Measurements from ENCODE around the gene HACE1.
"Not testable (repeated sequence)": the region's sequence is repeated elsewhere in the genome, so short reads cannot be mapped to it uniquely, and the experiment has no call there.

The HACE1 gene

GRCh38 chr6:104829183-104829958 is 30.3 kb downstream of the HACE1 start:
- DNase-seq: no peak

DNA sequence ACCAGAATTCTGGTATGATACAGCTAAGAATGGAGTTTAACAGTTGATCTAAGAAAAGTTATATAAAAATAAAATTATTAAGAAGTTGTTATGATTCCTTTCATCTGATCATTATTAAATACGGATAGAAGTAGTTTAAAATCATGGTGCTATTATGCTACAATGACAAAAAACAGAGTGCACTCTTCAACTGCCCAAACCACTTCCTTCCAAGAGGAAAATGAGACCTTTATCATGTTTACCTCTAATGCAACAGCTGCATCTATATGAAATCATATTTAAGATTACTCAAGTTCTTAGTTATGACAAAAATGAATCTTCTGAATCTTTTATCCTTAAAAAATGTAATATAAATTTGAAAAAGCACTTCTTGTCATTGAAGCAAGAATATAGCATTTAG is 31.2 kb downstream of the HACE1 start:
- no peak for DNase-seq

- not testable (repeated sequence) for DNase-seq
Measured at GRCh38 chr6:104820820-104821219, 38.9 kb downstream of the HACE1 start.

GRCh38 chr6:104816125-104816524 is 43.6 kb downstream of the HACE1 start:
- DNase-seq: no peak

DNA sequence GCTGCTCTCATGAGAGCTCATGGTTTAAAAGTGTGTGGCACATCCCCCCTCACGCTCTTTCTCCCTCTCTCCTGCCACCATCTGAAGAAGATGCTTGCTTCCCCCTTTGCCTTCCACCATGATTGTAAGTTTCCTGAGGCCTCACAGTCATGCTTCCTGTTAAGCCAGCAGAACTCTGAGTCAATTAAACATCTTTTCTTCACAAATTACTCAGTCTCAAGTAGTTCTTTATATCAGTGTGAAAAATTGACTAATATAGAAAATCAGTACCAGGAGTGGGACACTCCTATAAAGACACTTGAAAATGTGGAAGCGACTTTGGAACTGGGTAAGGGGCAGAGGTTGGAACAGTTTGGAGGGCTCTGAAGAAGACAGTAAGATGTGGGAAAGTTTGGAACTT is 45.0 kb downstream of the HACE1 start:
- DNase-seq: no peak

DNA sequence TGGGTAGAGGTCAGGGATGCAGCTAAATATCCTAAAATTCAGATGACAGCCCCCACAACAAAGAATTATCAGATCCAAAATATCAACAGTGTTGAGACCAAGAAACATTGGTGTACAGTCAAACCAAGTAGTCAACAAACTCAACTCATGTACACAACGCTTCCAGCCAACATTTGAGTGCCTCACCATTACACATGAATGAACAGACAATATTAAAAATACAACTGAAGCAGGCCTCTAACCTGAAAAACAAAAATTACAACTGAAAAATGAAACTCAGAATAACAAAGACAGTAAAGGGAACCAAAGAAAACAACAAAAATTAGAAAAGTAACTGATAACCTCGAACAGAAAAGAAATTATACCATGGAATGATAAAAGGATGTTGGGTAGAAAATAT is 46.2 kb downstream of the HACE1 start:
- DNase-seq: no peak

GRCh38 chr6:104809116-104809515 is 50.6 kb downstream of the HACE1 start:
- no peak for DNase-seq

DNA sequence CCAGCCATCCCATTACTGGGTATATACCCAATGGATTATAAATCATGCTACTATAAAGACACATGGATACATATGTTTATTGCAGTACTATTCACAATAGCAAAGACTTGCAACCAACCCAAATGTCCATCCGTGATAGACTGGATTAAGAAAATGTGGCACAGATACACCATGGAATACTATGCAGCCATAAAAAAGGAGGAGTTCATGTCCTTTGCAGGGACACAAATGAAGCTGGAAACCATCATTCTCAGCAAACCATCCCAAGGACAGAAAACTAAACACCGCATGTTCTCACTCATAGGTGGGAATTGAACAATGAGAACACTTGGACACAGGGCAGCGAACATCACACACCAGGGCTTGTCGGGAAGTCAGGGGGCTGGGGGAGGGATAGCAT is 54.4 kb downstream of the HACE1 start:
- DNase-seq: not testable (repeated sequence)

DNA sequence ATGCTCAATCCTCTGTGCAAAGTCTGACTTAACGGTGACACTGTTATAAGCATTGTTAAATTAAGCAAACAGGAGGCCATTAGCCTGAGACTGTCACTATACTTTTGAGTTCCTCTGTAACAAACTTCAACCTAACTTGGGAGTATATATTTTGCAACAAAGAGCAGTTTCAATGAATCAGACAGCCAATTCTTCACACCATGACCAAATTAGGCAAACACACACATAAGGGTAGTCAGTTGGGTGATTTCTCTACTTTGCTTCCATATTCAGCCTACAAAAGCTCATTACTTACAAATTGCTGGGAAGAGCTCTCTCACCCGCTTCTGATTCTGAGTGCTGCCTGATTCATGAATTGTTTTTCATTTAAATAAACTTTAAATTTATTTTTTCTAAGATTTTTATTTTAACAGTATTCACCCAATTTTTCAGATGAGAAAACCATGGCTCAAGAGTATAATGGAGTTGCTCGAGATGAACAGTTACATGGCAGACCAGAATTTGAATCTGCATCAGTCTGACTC is 60.5 kb downstream of the HACE1 start:
- no peak for DNase-seq

GRCh38 chr6:104796031-104796785 is 63.5 kb downstream of the HACE1 start:
- DNase-seq: no peak

DNA sequence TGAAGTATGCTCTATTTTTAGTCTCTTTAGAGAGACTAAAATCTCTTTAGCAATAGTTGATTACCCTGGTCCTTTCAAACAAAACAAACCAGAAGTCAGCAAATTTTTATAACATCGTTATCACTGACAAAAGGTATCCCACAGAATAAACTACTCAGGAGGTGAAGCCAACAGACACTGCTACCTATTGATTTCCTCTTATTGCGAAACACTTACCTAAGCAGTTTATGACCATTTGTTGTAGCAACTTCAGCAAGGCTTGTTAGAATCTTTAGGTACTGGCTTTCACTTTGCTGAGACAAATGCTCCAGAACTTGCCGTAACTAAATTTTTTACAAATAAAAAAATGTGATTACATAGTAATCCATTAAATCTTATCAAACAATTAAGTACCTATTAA is 64.4 kb downstream of the HACE1 start:
- no peak for DNase-seq

DNA sequence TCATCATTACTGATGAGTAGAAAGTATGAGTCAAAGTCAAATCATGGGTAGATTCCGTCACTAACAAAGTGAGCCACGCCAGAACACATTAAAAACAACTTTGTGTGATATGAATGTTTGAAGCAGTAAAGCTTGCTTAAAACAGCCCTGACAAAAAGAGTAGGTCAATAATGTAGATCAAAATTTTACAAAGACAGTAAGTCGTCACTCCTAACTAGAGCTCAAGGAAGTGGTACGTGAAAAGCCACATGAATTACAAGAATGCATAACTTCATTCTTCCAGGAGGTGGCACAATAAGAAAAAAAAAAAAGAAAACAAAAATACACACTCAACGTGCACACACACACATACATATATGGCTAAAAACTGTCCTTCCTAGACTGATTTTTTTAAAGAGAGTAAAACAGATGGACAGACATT is 69.9 kb downstream of the HACE1 start:
- no peak for DNase-seq

DNA sequence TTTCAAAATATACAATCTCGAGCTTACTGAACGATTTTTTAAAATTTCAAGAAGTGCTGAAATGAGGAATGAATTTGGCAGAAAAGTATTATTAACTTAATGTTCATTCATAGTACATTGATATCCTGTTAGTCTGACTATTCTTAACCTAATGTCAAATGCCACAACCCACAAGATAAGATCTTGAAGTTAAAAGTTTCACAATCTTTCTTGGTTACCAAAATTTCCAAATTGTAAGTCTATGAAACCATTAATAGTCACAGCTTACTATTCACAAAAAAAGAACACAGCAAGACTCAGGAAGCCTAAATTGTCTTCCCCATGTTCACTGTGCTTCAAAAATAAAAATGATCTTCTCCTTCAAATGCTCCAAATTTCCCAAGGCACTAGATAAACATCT is 71.3 kb downstream of the HACE1 start:
- DNase-seq: no peak

DNA sequence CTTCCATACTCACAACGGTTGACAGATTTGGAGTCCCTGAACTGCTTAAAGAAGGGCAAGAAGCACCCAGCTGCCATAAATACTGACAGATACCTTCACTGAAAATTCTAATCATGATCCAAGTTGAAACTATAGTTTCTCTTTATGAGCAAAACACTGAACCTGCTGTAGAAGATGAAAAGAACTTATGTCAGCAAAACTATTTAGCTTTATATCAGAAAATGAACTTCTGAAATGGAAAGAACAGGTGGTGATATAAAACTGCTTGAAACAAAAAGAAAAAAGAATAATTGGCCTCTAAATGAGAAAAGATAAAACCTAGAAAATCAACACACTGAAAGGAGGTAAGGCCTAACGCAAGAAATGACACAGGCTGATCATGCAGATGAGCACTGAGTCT is 72.4 kb downstream of the HACE1 start:
- no peak for DNase-seq

DNA sequence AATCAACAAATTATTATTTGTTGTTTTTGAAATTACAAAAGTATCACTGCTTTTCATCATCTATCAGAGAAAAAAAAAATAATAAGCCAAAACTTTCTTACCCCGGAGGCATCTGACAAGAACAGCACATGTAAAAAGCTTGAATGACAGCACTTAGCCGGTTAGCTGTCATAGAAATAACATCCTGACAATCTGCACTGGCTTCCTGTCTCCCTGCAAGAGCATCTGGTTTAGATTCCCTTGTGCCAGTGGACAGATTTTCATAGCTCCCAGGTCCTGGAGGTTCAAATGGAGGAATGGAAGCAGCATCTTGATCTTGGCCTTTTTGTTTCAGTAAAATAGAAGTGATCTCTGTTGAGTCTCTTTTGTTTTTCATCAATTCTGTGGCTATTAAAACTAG is 74.8 kb downstream of the HACE1 start:
- no peak for DNase-seq

- no peak for DNase-seq
Measured at GRCh38 chr6:104771258-104771832, 88.4 kb downstream of the HACE1 start.

DNA sequence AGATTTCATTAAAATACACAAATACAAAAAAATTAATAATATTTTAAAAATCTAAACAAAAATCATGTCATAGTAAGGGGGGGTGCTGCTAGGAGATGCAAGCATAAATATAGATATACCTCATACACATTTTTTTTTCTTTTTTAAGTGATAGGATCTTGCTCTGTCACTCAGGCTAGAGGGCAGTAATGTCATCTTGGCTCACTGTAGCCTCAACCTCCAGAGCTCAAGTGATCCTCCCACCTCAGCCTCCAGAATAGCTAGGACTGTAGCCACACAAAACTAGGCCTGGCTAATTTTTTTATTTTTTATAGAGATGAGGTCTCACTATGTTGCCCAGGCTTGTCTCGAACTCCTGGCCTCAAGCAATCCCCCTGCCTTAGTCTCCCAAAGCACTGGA is 90.8 kb downstream of the HACE1 start:
- no peak for DNase-seq

GRCh38 chr6:104766595-104766994 is 93.1 kb downstream of the HACE1 start:
- no peak for DNase-seq

GRCh38 chr6:104754788-104755409 is 104.8 kb downstream of the HACE1 start:
- no peak for DNase-seq

DNA sequence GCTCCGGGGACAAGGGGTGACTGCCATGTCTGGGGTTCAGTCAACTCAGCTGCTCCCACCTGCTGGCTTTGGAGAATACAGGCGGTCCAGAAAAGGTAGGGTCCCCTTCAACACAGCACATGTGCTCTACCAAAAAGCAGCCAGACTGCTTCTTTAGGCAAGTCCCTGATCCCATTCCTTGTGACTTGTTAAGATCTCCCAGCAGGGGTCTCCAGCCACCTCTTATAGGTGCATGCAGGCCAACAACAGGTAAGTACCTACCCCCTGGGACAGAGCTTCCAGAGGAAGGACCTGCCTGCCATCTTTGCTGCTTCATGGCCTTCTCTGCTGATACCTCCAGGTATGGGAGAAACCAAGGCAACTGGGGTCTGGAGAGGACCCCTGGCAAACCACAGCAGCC is 106.5 kb downstream of the HACE1 start:
- no peak for DNase-seq

DNA sequence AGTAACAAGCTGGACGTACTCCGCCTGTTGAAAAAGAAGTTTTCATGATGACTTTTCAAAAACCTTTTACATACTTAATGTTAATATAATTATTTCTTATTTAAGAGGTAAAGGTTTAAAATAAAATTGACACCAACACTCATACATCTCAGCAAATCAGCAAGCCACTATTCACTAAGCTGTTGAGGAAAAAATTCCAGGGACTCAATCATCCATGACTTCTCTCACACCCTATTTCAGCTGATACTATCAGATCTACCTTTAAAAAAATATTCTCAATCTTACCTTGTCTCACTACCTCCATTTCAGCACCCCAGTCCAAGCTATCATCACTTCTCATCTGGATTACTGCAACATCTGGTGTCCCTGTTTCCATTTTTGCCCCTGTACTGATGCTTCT is 109.3 kb downstream of the HACE1 start:
- DNase-seq: no peak

- not testable (repeated sequence) for DNase-seq
Measured at GRCh38 chr6:104739124-104739523, 120.6 kb downstream of the HACE1 start.

- DNase-seq: not testable (repeated sequence)
Measured at GRCh38 chr6:104737567-104737966, 122.2 kb downstream of the HACE1 start.

Measured in NCI-H187 (cell line).